HG03135 (cell line): ENCODE measurements around the gene P3H2.

Experiments used
- ATAC-seq: cut with Tn5 transposase; IDR thresholded peaks from one replicate; pipeline ENCODE4 v1.9.1; 2021; ENCODE audit warnings: mild to moderate bottlenecking, moderate library complexity; ENCODE audit not compliant: unreplicated experiment

The P3H2 gene

DNA sequence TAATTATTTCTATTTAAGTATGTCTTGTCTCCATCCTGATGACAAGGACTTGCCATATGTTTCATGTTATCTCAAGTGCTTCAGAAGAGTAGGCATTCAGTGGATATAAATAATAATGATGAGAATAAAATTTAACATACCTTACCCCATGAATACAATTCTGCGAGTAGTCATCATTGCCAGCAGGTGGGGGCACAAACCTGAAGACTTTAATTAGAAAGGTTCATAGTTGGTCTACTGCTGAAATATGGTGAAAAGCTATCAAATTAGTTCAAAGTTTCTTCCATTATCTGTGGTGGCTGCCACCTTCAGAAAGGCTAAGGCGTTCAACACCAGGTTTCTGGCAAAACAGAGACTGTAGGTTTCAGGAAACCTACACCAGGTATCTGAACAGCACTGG lies 100.9 kb downstream of the P3H2 start:
- no peak for ATAC-seq

- no peak for ATAC-seq
Measured at GRCh38 chr3:190019006-190019405, 101.7 kb downstream of the P3H2 start.

GRCh38 chr3:190018460-190018859 lies 102.2 kb downstream of the P3H2 start:
- no peak for ATAC-seq

DNA sequence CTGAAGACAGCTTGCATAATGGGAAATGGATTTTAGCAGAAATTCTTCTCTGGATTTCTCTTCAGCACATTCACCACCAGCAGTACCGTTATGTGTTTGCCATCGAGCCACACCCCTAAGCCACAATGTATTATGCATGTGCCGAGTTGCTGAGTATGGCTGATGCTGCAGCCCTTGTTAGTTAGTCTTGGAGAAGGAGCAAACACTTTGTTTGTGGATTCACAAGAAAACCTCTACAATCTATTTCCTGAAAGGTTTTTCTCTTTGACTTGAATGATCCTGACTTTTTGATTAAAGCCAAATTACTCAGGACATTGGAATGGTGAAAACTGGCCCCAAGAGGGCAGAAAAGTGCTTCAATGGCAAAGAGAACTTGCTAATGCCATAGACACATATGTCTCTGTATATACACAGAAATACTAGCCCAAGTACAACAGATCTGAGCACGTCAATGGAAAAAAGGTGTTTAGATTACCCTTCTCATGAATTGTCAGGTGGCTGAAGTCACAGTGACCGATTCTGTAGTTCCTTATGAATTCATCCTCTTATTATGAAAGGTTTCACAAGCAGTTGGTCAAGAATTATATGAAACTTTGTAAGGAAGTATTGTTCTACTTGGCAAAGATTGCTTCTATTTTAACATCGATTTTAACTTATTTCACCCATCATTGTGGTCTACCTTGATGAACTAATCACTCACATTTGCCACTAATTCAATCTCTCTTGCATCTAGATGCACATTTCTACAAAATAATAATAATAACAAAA lies 103.0 kb downstream of the P3H2 start:
- no peak for ATAC-seq

- no peak for ATAC-seq
Measured at GRCh38 chr3:190016966-190017365, 103.7 kb downstream of the P3H2 start.

DNA sequence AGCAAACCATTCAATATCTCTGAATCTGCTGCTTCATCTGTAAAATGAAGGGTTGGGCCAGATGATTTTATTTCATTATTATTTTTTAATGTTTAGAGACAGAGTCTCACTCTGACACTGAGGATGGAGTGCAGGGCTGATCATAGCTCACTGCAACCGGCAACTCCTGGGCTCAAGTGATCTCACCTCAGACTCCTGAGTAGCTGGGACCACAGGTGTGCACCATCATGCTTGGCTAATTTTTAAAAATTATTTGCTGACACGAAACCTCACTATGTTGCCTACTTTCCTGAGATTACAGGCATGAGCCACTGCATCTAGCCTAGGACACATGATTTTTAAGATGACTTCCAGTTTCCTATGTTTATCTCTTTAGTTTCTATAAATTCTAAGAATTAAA lies 105.8 kb downstream of the P3H2 start:
- no peak for ATAC-seq

- no peak for ATAC-seq
Measured at GRCh38 chr3:190013943-190014924, 106.5 kb downstream of the P3H2 start.

DNA sequence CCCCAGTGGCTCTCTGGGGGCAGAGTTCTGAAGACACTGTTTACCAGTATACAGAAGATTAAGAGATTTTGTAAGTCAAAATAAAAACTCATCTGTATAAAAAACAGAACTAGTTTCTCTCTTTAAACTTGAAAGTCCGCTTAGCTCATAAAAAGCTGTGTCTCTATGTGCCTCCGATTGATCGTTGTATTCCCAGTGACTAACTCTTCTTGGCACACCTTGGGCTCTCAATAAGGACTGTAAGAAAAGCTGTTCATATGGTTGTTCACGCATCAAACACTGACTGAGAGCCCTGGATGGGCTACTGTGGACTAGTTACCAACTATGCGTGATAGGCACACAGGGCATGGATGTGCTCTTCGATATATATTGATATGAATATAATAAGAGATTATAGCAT lies 107.9 kb downstream of the P3H2 start:
- ATAC-seq: no peak

- no peak for ATAC-seq
Measured at GRCh38 chr3:190012314-190012782, 108.3 kb downstream of the P3H2 start.

- ATAC-seq: no peak
Measured at GRCh38 chr3:190010486-190010885, 110.2 kb downstream of the P3H2 start.

DNA sequence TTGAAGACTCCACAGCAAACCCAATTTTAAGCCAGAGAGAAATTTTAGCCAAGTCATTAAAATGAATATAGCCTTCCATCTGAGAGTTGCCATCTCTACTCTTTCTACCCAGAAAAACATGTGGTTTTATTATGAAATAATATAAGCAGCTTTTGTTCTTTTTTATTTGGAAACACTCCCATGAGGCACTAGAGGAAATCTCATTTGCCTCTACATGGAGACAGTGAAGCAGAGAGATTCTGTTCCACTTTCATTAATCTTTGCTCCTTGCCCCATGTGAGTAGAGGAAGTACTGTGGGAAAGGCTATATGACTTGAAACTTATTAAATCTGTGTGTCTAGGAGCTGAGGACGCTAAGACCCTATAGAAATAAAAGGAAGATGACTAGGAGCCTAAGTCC lies 111.1 kb downstream of the P3H2 start:
- no peak for ATAC-seq

DNA sequence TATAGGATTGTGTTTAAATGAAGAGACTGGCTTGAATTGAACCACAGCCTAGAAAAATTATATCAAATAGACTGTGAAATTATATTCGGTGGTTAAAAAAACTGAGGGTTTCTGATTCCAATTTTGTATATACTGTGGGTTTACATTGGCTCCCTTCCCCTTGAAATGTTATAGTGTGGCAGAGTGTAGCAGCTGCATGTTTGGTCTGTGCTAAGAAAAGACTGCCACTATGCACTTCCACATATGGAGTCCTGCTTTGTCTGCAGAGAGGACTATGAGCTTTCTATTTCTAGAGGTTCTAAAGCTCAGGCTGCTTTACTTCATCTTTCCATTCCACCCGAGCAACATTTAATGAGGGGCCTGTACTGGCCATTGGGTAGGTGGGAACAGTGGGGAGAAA lies 112.3 kb downstream of the P3H2 start:
- ATAC-seq: no peak

DNA sequence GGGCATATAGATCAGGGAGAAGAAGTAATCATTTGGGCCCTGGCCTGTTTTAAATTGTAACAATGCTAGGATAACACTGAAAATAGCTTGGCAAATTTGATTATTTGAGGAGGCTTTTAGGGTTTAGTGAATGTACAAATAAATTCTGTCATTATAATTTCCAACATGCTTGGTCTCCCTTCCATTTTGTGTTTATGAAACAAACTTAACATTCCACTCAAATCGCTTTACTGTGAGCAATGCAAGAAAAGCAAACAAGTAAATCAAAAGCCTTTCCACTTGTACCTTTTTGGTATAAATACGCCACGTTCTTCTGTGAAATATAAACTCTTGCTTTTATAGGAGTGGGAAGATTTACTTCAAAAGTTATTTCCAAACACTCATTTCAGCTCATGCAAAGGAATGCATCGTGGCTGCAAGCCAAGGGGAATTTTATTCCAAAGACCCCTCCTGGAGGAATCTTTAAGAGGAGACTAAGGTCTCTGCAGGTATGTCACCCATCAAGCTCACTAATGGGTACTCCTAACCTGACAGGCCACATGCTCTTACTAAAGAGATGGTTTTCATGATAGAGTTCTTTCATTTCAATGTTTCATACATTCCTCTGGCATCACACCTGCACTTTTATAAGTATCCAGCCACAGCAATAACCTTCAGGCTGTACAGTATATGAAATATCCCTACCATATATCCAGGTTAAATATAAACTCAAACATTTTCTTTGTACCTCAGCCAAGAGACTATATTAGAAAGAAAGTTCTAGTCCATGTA lies 115.2 kb downstream of the P3H2 start:
- no peak for ATAC-seq

DNA sequence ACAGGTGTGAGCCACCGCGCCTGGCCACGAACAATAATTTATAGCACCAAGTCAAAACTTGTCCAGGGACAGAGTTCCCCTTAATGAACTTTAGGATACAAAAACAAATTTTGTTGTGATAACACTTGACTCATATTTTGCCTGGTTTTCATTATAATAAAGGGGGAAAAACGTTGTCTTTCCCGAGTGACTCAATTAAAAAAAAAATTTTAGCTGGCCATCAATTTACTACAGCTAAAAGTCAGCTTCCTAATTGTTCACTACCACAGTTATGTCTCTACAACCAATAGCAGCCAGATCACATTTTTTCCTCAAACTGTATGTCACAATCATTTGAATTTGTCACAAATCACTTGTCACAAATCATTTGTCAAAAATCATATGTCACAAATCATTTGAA lies 116.0 kb downstream of the P3H2 start:
- ATAC-seq: no peak

DNA sequence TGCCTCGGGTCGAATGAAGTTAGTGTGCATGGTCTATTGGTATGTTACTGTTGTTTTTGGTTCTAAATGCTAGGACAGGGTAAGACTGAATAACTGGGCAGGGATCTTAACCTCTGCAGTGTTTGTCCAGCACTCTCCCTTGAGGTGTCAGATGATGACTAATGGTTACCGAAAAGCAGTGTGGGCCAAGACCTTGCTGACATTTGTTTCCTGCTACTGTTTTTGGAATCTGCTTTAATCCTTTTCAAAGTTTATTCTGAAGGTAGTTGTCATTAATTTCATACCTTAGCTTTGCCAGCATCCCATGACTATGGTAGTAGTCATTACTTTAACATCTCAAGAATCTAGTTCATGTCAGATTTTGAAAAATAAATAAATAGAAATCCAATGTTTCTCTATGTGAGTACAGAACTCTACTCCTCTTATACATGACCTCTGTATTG lies 117.0 kb downstream of the P3H2 start:
- no peak for ATAC-seq

- no peak for ATAC-seq
Measured at GRCh38 chr3:190003068-190003467, 117.6 kb downstream of the P3H2 start.

DNA sequence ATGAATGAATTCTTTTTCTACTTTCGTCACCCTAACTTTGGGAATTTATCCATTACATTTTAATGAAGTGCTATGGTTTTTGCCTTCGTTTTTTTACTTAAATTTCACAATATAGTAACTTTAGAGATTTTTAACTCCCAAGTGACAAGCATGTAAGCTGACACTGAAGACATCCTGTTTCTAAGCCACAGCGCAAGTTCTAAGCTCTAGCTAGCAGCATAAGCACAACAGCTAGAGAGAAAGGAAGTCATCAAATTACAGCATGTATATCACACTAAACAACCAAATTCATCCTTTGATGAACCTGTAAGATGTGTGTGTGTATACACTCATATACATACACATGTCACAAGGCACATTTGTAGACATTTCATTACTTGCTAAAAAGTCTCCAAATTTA lies 119.3 kb downstream of the P3H2 start:
- no peak for ATAC-seq

DNA sequence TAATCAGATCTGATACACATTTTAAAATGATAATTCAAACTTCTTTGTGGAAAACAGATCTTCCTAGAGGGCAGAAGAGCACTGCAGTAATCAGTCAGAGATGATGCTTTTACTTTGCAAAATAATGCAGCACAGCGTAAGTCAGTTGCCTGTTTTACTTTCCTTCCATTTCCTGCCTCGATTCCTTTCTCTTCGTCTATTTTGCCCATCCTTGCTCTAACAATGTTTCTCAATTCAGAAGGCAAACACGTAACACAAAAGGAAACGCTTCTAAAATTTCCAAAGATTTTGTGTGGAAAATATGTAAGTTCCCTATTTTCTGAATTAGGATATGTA lies 119.9 kb downstream of the P3H2 start:
- ATAC-seq: no peak

DNA sequence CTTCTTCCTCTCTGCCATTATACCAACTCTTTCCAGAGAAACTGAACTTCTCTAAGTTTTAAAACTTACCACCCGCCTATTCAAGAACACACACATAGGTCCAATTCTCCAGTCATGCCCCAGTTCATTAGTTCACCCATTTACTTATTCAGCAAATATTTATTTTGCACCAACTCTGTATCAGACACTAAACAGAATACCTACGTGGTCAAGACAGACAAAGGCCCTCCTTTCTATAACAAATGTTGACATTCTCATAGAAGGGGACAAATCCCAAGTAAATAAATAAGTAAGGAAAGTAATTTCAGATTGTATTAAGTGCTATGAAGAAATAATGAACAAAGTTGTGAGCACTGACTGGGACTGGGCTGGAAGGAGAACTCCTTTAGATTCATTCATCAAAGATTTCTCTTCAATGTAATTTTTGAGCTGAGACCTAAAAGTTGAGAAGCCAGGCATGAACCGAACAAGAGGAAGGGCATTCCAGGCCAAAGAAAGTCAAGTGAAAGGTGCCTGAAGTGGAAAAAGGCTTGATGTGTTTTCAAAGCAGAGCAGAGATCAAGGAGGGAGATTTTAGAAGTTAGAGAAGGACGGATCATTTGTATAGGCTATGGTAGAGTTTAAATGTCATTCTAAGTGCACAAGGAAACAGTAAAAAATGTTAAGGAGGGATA lies 120.4 kb downstream of the P3H2 start:
- no peak for ATAC-seq

DNA sequence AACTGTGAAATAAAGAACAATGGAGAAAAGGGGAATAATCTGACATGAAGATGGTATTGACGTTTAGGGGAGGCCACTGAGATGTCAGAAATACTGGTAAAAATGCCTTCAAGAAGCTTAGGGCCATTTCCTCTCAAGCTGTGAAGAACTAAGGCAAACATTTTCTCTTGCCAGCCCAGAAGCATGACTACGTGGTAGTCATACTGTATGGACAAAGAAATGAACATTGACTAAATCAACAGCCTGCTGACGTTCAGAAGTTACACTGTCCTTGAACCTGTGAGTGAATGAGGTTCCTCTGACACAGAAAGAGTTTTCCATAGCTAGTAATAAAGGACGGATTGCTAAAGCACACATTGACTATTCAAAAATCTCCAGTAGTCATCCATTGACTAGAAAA lies 121.0 kb downstream of the P3H2 start:
- no peak for ATAC-seq

- ATAC-seq: no peak
Measured at GRCh38 chr3:189995129-189995528, 125.6 kb downstream of the P3H2 start.
